KOPT-K1 (cell line): ENCODE data around the gene PTCH1.

Source experiments
- H3K27ac ChIP-seq: fragments of 200-600 bp; sonication (generic); 2 replicates; pipeline ENCODE4 v1.5.1; 2016; ENCODE audit warnings: antibody characterized with exemption, mild to moderate bottlenecking, low read depth, low read length; ENCODE audit not compliant: poor library complexity, severe bottlenecking
- H3K36me3 ChIP-seq: fragments of 200-600 bp; sonication (generic); 2 replicates; pipeline ENCODE4 v1.5.1; 2017; ENCODE audit warnings: antibody characterized with exemption, mild to moderate bottlenecking, low read length, moderate library complexity; ENCODE audit not compliant: insufficient read depth
- H3K9me3 ChIP-seq: fragments of 200-600 bp; sonication (generic); 2 replicates; pipeline ENCODE4 v1.5.1; 2017; ENCODE audit warnings: antibody characterized with exemption, low read length, mild to moderate bottlenecking; ENCODE audit not compliant: insufficient read depth, poor library complexity, severe bottlenecking

Gene PTCH1

GRCh38 chr9:95434116-95435073 is 82.4 kb downstream of the PTCH1 start:
- Histone ChIP-seq H3K9me3 (peaks cover 12% of the 10 kb centered on the region), H3K27ac (no peak overlapping the region), H3K36me3 (no peaks in the 10 kb centered on the region)

- Histone ChIP-seq H3K27ac (no peak overlapping the region), H3K36me3 (no peaks in the 10 kb centered on the region), H3K9me3 (peaks cover 12% of the 10 kb centered on the region)
Observed at GRCh38 chr9:95433096-95433819, 83.5 kb downstream of the PTCH1 start.

GRCh38 chr9:95431286-95431685 is 85.5 kb downstream of the PTCH1 start:
- no peak overlapping the region for H3K27ac ChIP-seq
- no peaks in the 10 kb centered on the region for H3K36me3 ChIP-seq
- H3K9me3 ChIP-seq = peaks cover 12% of the 10 kb centered on the region

- H3K27ac ChIP-seq = no peak overlapping the region
- no peaks in the 10 kb centered on the region for H3K36me3 ChIP-seq
- H3K9me3 ChIP-seq = peaks cover 12% of the 10 kb centered on the region
Observed at GRCh38 chr9:95429948-95430620, 86.7 kb downstream of the PTCH1 start.

GRCh38 chr9:95429096-95429495 is 87.7 kb downstream of the PTCH1 start:
- no peak overlapping the region for H3K27ac ChIP-seq
- H3K9me3 ChIP-seq = peaks cover 12% of the 10 kb centered on the region
- H3K36me3 ChIP-seq = no peaks in the 10 kb centered on the region

- Histone ChIP-seq H3K9me3 (peaks cover 34% of the 10 kb centered on the region), H3K36me3 (no peaks in the 10 kb centered on the region), H3K27ac (peak overlapping the region; percentile 75)
Observed at GRCh38 chr9:95425910-95426551, 90.7 kb downstream of the PTCH1 start.

GRCh38 chr9:95422650-95423049 is 94.1 kb downstream of the PTCH1 start:
- Histone ChIP-seq H3K36me3 (no peaks in the 10 kb centered on the region), H3K27ac (no peak overlapping the region), H3K9me3 (peaks cover 22% of the 10 kb centered on the region)

GRCh38 chr9:95420518-95420917 is 96.3 kb downstream of the PTCH1 start:
- no peaks in the 10 kb centered on the region for H3K36me3 ChIP-seq
- H3K9me3 ChIP-seq = peaks cover 22% of the 10 kb centered on the region
- no peak overlapping the region for H3K27ac ChIP-seq

- H3K9me3 ChIP-seq = peaks cover 22% of the 10 kb centered on the region
- no peaks in the 10 kb centered on the region for H3K36me3 ChIP-seq
- H3K27ac ChIP-seq = no peak overlapping the region
Observed at GRCh38 chr9:95419444-95419843, 97.3 kb downstream of the PTCH1 start.

GRCh38 chr9:95415158-95415557 is 101.6 kb downstream of the PTCH1 start:
- H3K27ac ChIP-seq = no peak overlapping the region
- H3K36me3 ChIP-seq = no peaks in the 10 kb centered on the region
- no peaks in the 10 kb centered on the region for H3K9me3 ChIP-seq

- no peaks in the 10 kb centered on the region for H3K36me3 ChIP-seq
- H3K27ac ChIP-seq = no peak overlapping the region
- H3K9me3 ChIP-seq = no peaks in the 10 kb centered on the region
Observed at GRCh38 chr9:95413793-95414192, 103.0 kb downstream of the PTCH1 start.

GRCh38 chr9:95411054-95411892 is 105.5 kb downstream of the PTCH1 start:
- Histone ChIP-seq H3K27ac (no peak overlapping the region), H3K36me3 (no peaks in the 10 kb centered on the region), H3K9me3 (no peaks in the 10 kb centered on the region)

GRCh38 chr9:95409650-95410426 is 106.9 kb downstream of the PTCH1 start:
- Histone ChIP-seq H3K27ac (no peak overlapping the region), H3K36me3 (no peaks in the 10 kb centered on the region)

More at GRCh38 chr9:95409650-95410426, 106.9 kb downstream of the PTCH1 start:
- H3K9me3 ChIP-seq = no peaks in the 10 kb centered on the region
